Natural killer cell (primary cell): ENCODE measurements around the gene SIN3A. TPM values are rescaled to one million over a fixed set of nuclear protein-coding genes. Genes with fewer than 3 reads are reported as not detected.

ENCODE experiments used
- ATAC-seq, 3 donors: fragments of 150-1000 bp in 2 of 3; fragments of 200-7000 bp in 1 of 3; cut with Tn5 transposase; 1 replicate in 1 of 3; 2 replicates in 2 of 3; pipeline ENCODE4 v1.10.0; 2021; ENCODE audit warnings: mild to moderate bottlenecking in 2 of 3, moderate library complexity in 2 of 3
- DNase-seq, 2 donors: peaks; one replicate each; pipeline versions ENCODE4 v3.0.0 to v3.0.0-alpha.2; 2013 to 2021; ENCODE audit warnings: mixed read lengths in 1 of 2
- H3K27ac ChIP-seq: one replicate; pipeline ENCODE4 v1.5.1; 2013; ENCODE audit warnings: mild to moderate bottlenecking, low read length
- H3K27me3 ChIP-seq: one replicate; pipeline ENCODE4 v1.6.1; 2013; ENCODE audit warnings: low read length; ENCODE audit not compliant: control insufficient read depth, insufficient read depth
- H3K36me3 ChIP-seq: one replicate; pipeline ENCODE4 v1.6.1; 2013; ENCODE audit warnings: low read length; ENCODE audit not compliant: control insufficient read depth, insufficient read depth
- H3K4me1 ChIP-seq: one replicate; pipeline ENCODE4 v1.6.1; 2013; ENCODE audit warnings: low read length; ENCODE audit not compliant: control insufficient read depth, insufficient read depth
- H3K4me3 ChIP-seq: one replicate; pipeline ENCODE4 v1.5.1; 2013; ENCODE audit warnings: low read length
- H3K9me3 ChIP-seq: one replicate; pipeline ENCODE4 v1.6.1; 2013; ENCODE audit warnings: low read length; ENCODE audit not compliant: control insufficient read depth, insufficient read depth
- H3K27ac Mint-ChIP-seq, 2 donors: one replicate each; pipeline ENCODE4 v1.8.0; 2022; ENCODE audit warnings: mild to moderate bottlenecking in 2 of 2, mixed read lengths in 2 of 2, moderate library complexity in 1 of 2
- H3K27me3 Mint-ChIP-seq, 2 donors: one replicate each; pipeline ENCODE4 v1.8.0; 2022; ENCODE audit warnings: low read depth in 2 of 2, mixed read lengths in 2 of 2
- H3K36me3 Mint-ChIP-seq: one replicate; pipeline ENCODE4 v1.8.0; 2022; ENCODE audit warnings: mixed read lengths
- H3K4me1 Mint-ChIP-seq, 2 donors: one replicate each; pipeline ENCODE4 v1.8.0; 2022; ENCODE audit warnings: mixed read lengths in 2 of 2
- H3K4me3 Mint-ChIP-seq: one replicate; pipeline ENCODE4 v1.8.0; 2022; ENCODE audit warnings: mild to moderate bottlenecking, moderate library complexity, mixed read lengths
- H3K9me3 Mint-ChIP-seq, 2 donors: one replicate each; pipeline ENCODE4 v1.8.0; 2022; ENCODE audit warnings: mixed read lengths in 2 of 2
- CTCF ChIP-seq: fragments of 200-600 bp; IDR thresholded peaks from one replicate; pipeline ENCODE4 v1.8.0; 2022; ENCODE audit warnings: antibody characterized with exemption
- WGBS: methylation state at CpG from one replicate; pipeline ENCODE4 v1.1.7; 2013; ENCODE audit warnings: missing lambda C conversion rate; ENCODE audit not compliant: insufficient coverage; 5-methylcytosine and 5-hydroxymethylcytosine counted together
- intact Hi-C: fragments of 100-400 bp; cut with micrococcal nuclease; formaldehyde crosslinking; loops from one replicate; pipeline ENCODE4 v1.14.2; 2022
- total RNA-seq, 4 donors: library from RNA; stranded (reverse); fragments of 120-200 nt in 1 of 4; gene quantifications; one replicate each; pipeline versions ENCODE4 v1.2.3 to v1.2.4, GENCODE V29; 2013 to 2022

The SIN3A gene
- total RNA-seq, 3 donors from 2014 or later (not counting 1 experiment from before 2014, with no cell fraction given) = 135 to 175 (median 137) TPM

- no peaks in the 10 kb centered on the region for H3K36me3 Mint-ChIP-seq
- TF ChIP-seq CTCF = no peak
- H3K4me1 Mint-ChIP-seq = peaks cover 29 to 35% of the 10 kb centered on the region in 2 donors
- Histone ChIP-seq H3K27me3 (no peaks in the 10 kb centered on the region), H3K27ac (peak overlapping the region; percentile 96), H3K4me3 (peak overlapping the region; percentile 92), H3K9me3 (no peaks in the 10 kb centered on the region), H3K36me3 (no peaks in the 10 kb centered on the region), H3K4me1 (peaks cover 26% of the 10 kb centered on the region)
- ATAC-seq = no peak
- peak in 1 of 2 donors; percentile 73 for DNase-seq
- WGBS = 5% methylated on average over 18 of the region's 24 CpGs
- H3K4me3 Mint-ChIP-seq = peak overlapping the region; percentile 92
- H3K9me3 Mint-ChIP-seq = no peaks in the 10 kb centered on the region
- H3K27me3 Mint-ChIP-seq = no peaks in the 10 kb centered on the region
- H3K27ac Mint-ChIP-seq = peak overlapping the region; percentile 98 to 99
- intact Hi-C loops = loop anchor here (10.0 kb wide), 2 partner anchors 671 to 841 kb away; partner anchors contain the start of genes CLK3 and CSK
Measured at GRCh38 chr15:75455982-75456531, 4.6 kb upstream of the SIN3A start.

DNA sequence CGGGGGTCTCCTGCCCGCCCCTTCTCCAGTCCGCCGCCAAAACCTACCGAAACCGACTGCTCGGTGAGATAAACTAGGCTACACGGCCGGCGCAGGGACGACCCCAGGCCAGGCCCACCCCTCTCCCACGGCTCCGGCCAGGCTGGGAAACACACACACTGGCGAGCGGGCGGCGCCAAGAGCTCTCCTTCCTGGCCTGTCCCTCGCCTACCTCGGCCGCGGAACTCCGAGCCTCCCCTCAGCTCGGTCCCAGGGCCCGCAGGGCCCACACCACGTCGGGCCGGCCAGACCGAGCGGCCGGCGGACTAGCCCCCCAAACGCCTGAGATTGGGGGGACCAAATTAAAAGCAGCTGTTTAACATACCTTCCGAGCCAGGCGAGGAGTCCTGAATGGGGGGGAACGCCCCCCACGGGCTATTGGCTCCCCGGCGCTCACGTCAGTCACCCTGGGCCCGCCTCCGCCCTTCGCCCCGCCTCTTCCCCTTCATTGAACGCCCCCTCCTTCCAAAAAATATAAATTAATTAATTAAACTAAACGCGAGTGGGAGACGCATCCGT lies 4.0 kb upstream of the SIN3A start:
- Mint-ChIP-seq H3K9me3 (no peaks in the 10 kb centered on the region), H3K36me3 (no peaks in the 10 kb centered on the region), H3K4me3 (peak overlapping the region; percentile 92), H3K27me3 (no peaks in the 10 kb centered on the region), H3K4me1 (peaks cover 30 to 36% of the 10 kb centered on the region in 2 donors), H3K27ac (peak overlapping the region; percentile 98 to 99)
- no peaks in the 10 kb centered on the region for H3K36me3 ChIP-seq
- peak; percentile 86 to 93 for DNase-seq
- H3K4me3 ChIP-seq = peak overlapping the region; percentile 92
- H3K4me1 ChIP-seq = peaks cover 27% of the 10 kb centered on the region
- peak overlapping the region; percentile 96 for H3K27ac ChIP-seq
- intact Hi-C loops = loop anchor here (10.0 kb wide), 2 partner anchors 671 to 841 kb away; partner anchors contain the start of genes CLK3 and CSK
- peak in 2 of 3 donors; percentile 9 to 11 for ATAC-seq
- no peaks in the 10 kb centered on the region for H3K9me3 ChIP-seq
- H3K27me3 ChIP-seq = no peaks in the 10 kb centered on the region
- under 1% methylated on average over 48 of the region's 48 CpGs for WGBS
- no peak for TF ChIP-seq CTCF

GRCh38 chr15:75454471-75455378 lies 3.2 kb upstream of the SIN3A start:
- ATAC-seq = peak in 2 of 3 donors; percentile 3 to 8

More at GRCh38 chr15:75454471-75455378, 3.2 kb upstream of the SIN3A start:
- H3K36me3 Mint-ChIP-seq = no peaks in the 10 kb centered on the region
- no peaks in the 10 kb centered on the region for H3K9me3 Mint-ChIP-seq
- Histone ChIP-seq H3K9me3 (no peaks in the 10 kb centered on the region), H3K4me3 (peak overlapping the region; percentile 92), H3K27ac (peak overlapping the region; percentile 96), H3K4me1 (peaks cover 35% of the 10 kb centered on the region), H3K36me3 (no peaks in the 10 kb centered on the region), H3K27me3 (no peaks in the 10 kb centered on the region)
- WGBS = under 1% methylated on average over 115 of the region's 116 CpGs
- DNase-seq = peak; percentile 80 to 93
- H3K27ac Mint-ChIP-seq = peak overlapping the region; percentile 98 to 99
- no peaks in the 10 kb centered on the region for H3K27me3 Mint-ChIP-seq
- intact Hi-C loops = loop anchor here (10.0 kb wide), 2 partner anchors 670 to 840 kb away; partner anchors contain the start of genes CLK3 and CSK
- peak overlapping the region; percentile 92 for H3K4me3 Mint-ChIP-seq
- H3K4me1 Mint-ChIP-seq = peaks cover 37 to 44% of the 10 kb centered on the region in 2 donors
- no peak for TF ChIP-seq CTCF
